ENCODE results near the gene NIPA2.

Gene NIPA2

DNA sequence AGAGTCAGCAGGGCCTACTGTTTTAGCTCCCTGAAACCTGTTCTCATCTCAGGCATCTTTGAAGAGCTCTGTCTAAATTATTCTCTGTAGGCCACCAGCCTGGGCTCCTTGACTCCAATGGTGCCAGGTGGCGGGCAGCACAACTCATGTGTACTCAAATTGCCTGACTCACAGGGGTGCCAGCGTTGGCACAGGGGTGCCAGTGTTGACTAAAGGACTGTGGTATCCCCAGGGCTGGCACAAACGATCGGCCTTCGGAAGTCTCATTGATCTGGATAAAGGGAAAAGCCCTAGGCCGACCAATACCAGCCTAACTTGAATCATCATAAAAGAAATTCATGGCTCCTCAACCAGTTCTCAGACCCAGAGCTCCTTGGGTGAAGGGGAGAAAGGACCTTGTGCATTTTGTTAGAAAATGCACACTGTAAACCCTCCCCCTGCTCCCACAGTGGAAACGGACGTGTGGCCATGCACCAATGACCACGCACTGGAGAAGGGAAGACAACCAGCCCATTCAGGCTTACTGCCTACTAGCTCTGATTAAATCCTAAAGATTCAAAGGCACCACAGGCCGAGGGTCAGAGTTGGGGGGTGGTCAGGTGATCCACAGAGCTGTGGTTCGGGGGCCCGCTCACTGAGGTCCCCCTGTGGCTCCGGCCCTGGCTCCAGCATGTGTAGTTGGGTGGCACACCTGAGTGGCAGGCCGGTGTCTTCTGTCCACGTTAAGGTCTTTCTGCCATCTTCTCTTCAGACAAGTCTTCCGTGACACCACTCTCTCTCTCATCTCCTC lies 68.9 kb downstream of the NIPA2 start:
- no peak for DNase-seq (ENCODE audit: insufficient read length, low spot score)
- no peak for FAIRE-seq
- TF ChIP-seq CTCF (IDR thresholded peaks at IDR 0.05; ENCODE audit: insufficient read depth, missing control alignments), result no peak

DNA sequence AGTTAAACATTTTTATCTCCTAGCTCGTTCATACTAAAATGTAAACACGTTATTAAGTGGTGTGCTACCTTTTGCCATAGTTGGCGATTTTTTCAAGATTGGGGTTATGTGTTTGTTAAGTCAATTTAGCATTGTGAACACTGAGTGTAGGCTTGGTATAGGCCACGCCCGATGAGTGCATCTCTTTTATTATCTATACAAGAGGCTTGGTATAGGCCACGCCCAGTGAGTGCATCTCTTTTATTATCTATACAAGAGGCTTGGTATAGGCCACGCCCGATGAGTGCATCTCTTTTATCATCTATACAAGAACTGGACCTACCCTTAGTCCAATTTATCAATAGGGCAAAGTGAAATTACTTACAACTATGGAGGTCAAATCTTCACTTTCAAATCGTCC lies 70.4 kb downstream of the NIPA2 start:
- no peak for FAIRE-seq
- DNase-seq (ENCODE audit: insufficient read length, low spot score), result no peak
- no peak for TF ChIP-seq CTCF (IDR thresholded peaks at IDR 0.05; ENCODE audit: insufficient read depth, missing control alignments)

DNA sequence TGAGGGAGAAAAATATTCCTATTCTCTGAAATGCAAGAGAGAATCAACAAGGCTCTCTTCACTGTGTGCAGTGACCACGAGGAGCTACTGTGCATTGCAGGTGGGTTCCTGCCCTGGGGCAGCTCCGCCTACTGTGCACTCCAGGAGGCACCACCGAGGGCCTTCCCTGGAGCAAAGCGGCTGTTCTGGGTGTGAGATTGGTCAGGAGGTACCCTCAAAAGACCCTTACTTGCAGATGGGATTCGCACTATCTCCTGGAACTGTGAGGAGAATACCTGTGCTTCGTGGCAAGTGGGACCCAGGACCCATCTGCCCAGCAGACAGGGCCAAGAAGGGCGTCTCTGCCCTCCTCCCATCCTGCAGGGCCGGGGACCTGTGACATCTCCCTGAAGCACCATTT lies 72.8 kb downstream of the NIPA2 start:
- DNase-seq (ENCODE audit: insufficient read length, low spot score) (no peak), FAIRE-seq (no peak)
- no peak for TF ChIP-seq CTCF (IDR thresholded peaks at IDR 0.05; ENCODE audit: insufficient read depth, missing control alignments)

- FAIRE-seq, result no peak
- no peak for DNase-seq (ENCODE audit: insufficient read length, low spot score)
- no peak for TF ChIP-seq CTCF (IDR thresholded peaks at IDR 0.05; ENCODE audit: insufficient read depth, missing control alignments)
Measured at GRCh38 chr15:22912256-22912655, 73.8 kb downstream of the NIPA2 start.

DNA sequence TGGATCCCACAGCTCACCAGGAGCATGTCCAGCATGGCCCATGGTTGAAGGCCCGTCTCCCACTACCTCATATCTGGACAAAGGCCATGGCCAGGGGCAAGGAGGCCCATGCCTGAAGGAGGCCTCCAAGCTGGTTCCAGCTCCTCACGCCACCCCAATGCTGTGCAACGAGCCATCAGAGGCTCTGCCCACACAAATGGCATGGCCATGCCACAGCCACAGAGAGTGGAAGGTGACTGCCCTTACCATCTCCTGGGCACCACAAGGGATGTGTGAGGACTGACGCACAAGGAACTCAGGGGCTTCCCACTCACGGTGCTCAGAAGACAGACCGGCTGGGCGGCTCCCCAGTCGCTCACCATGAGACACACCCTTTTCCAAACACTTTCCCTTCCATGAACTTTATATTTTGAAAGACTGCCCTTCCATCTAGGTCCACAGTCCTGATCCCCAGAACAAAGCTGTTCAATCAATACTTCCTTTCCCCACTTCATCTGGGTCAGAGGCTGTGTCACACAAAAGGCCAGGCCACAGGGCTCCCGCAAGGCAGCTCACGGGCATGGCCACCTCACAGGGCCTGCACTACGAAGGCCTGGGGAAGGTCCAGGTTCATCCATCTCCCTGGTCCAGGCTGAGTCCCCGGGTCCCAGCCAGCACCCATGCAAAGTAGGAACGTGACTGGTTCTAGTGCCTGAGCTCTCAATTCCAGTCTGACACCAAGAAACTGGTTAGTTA lies 75.3 kb downstream of the NIPA2 start:
- DNase-seq (ENCODE audit: insufficient read length, low spot score), result no peak
- no peak for TF ChIP-seq CTCF (IDR thresholded peaks at IDR 0.05; ENCODE audit: insufficient read depth, missing control alignments)
- no peak for FAIRE-seq

- no peak for TF ChIP-seq CTCF (IDR thresholded peaks at IDR 0.05; ENCODE audit: insufficient read depth, missing control alignments)
- no peak for DNase-seq (ENCODE audit: insufficient read length, low spot score)
- no peak for FAIRE-seq
Measured at GRCh38 chr15:22915866-22916515, 77.5 kb downstream of the NIPA2 start.

Measured in D721Med (cell line).